Adrenal gland (tissue), 12 donors: Measurements from ENCODE around the gene TOX2. TPM values are rescaled to one million over a fixed set of nuclear protein-coding genes. Genes with fewer than 3 reads are reported as not detected.
A peak's percentile ranks its signal among the peaks of the same experiment; 100 is the strongest.

ENCODE experiments used
- DNase-seq, 7 donors: peaks; one replicate each; pipeline ENCODE4 v3.0.0-alpha.2; 2019 to 2020
- H3K27ac ChIP-seq, 5 donors: fragments of 200-600 bp; sonication (generic) in 4 of 5; 1 replicate in 3 of 5; 2 replicates in 2 of 5; pipeline versions ENCODE4 v1.5.1 to v1.8.0; 2016 to 2020; ENCODE audit warnings: mild to moderate bottlenecking in 1 of 5
- H3K27me3 ChIP-seq: fragments of 200-600 bp; 2 replicates; pipeline ENCODE4 v1.8.0; 2021
- H3K36me3 ChIP-seq, 2 donors: fragments of 200-600 bp; replicated peaks in 1 of 2; 1 replicate in 1 of 2; 2 replicates in 1 of 2; pipeline versions ENCODE4 v1.5.1 to v1.8.0; 2018 to 2022
- H3K4me1 ChIP-seq, 2 donors: fragments of 200-600 bp; replicated peaks in 1 of 2; 1 replicate in 1 of 2; 2 replicates in 1 of 2; pipeline versions ENCODE4 v1.5.1 to v1.8.0; 2018 to 2021
- H3K4me3 ChIP-seq, 4 donors: fragments of 200-600 bp; sonication (generic) in 3 of 4; one replicate each; pipeline ENCODE4 v1.5.1; 2016 to 2018
- H3K9me3 ChIP-seq, 3 donors: fragments of 200-600 bp; sonication (generic) in 1 of 3; replicated peaks in 1 of 3; 1 replicate in 2 of 3; 2 replicates in 1 of 3; pipeline versions ENCODE4 v1.5.1 to v1.8.0; 2016 to 2021
- POLR2A ChIP-seq, 2 donors: fragments of 450-650 bp; IDR thresholded peaks; one replicate each; pipeline ENCODE4 v1.6.1; 2017; ENCODE audit warnings: antibody characterized with exemption in 2 of 2, mild to moderate bottlenecking in 2 of 2, moderate library complexity in 1 of 2
- WGBS, 4 donors: extraction: QIAGEN DNeasy Blood & Tissue Kit in 2 of 4; methylation state at CpG; one replicate each; pipeline versions ENCODE4 v1.1.5 to v1.1.7; 2013 to 2017; 5-methylcytosine and 5-hydroxymethylcytosine counted together
- intact Hi-C, 2 donors: fragments of 100-400 bp; cut with DNase I; formaldehyde crosslinking; loops; one replicate each; pipeline versions ENCODE4 v1.14.1 to v1.15.0; 2022 to 2023
- polyA plus RNA-seq, 3 donors: library from polyadenylated mRNA; stranded (reverse); fragments of 200-250 nt in 2 of 3; fragments of 350-450 nt in 1 of 3; fragmentation: Illumina TruSeq in 1 of 3; extraction: RNeasy Lipid Tissue Mini Kit (QIAGEN cat#74804) in 1 of 3; gene quantifications; one replicate each; pipeline ENCODE4 v1.2.3, GENCODE V29; 2013 to 2014
- total RNA-seq, 9 donors: library from RNA; depleted of rRNA in 4 of 9; stranded (reverse); fragments of >200 nt in 4 of 9; fragments of 120-200 nt in 1 of 9; fragmentation: NEBNext Ultra II Directional in 1 of 9; extraction: Animal tissue kit (Norgen Biotek cat#: 25700) in 1 of 9; gene quantifications; one replicate each; pipeline versions ENCODE4 v1.1.0 to v1.2.4, GENCODE V29; 2013 to 2023
- TF ChIP-seq, protein P1 (sequence below), 6 experiments: fragments of 450-650 bp in 4 of 6; fragments of 200-600 bp in 2 of 6; sonication (generic) in 1 of 6; IDR thresholded peaks; 1 replicate in 5 of 6; 2 replicates in 1 of 6; pipeline versions ENCODE4 v1.5.1 to v1.8.0; 2016 to 2021; ENCODE audit warnings: antibody characterized with exemption in 6 of 6, mild to moderate bottlenecking in 2 of 6, moderate library complexity in 1 of 6
- donor health status: healthy with polysubstance abuse.
- donor health status: Bipolar disorder and iron deficiency.
- donor health status: DM: yes; HTN: yes; CAD: no.
- donor health status: DM: no; HTN: no; CAD: no.
- donor health status: DM: no; HTN: no; CAD: no.
- donor health status: DM: yes; HTN: yes; CAD: no.

TOX2 gene
- total and polyA plus RNA-seq, 12 donors: 0.33 to 7.6 (median 2.8) TPM

DNA sequence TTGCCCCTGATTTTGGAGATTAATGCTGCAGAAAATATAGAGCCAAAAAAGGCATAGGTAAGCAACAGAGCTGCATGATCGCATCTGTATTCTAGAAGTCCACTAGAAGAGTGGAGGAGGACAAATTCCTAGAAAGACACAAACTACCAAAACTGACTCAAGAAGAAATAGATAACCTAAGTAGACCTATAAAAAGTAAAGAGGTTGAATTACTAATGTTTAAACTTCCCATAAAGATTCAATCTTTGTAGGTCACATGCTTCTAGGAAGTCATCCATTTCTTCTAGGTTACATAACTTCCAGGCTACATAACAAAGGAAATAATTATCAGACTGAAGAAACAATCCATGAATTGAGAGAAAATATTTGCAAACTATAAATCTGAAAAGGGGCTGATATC is 187.9 kb downstream of the TOX2 start:
- WGBS, 4 donors: 80 to 92% (median 88%) methylated on average over 1 of the region's 1 CpG
- TF ChIP-seq POLR2A (IDR thresholded peaks at IDR 0.05): no peak
- TF ChIP-seq, protein P1, sequence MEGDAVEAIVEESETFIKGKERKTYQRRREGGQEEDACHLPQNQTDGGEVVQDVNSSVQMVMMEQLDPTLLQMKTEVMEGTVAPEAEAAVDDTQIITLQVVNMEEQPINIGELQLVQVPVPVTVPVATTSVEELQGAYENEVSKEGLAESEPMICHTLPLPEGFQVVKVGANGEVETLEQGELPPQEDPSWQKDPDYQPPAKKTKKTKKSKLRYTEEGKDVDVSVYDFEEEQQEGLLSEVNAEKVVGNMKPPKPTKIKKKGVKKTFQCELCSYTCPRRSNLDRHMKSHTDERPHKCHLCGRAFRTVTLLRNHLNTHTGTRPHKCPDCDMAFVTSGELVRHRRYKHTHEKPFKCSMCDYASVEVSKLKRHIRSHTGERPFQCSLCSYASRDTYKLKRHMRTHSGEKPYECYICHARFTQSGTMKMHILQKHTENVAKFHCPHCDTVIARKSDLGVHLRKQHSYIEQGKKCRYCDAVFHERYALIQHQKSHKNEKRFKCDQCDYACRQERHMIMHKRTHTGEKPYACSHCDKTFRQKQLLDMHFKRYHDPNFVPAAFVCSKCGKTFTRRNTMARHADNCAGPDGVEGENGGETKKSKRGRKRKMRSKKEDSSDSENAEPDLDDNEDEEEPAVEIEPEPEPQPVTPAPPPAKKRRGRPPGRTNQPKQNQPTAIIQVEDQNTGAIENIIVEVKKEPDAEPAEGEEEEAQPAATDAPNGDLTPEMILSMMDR (IDR thresholded peaks at IDR 0.05): no peak
- no peaks in the 10 kb centered on the region for H3K4me1 ChIP-seq
- no peaks in the 10 kb centered on the region for H3K36me3 ChIP-seq
- H3K27ac ChIP-seq: no peak overlapping the region
- no peak for DNase-seq
- no peak overlapping the region for H3K4me3 ChIP-seq
- intact Hi-C loops: no loop called here
- H3K27me3 ChIP-seq: peaks cover 3% of the 10 kb centered on the region
- H3K9me3 ChIP-seq: no peaks in the 10 kb centered on the region

DNA sequence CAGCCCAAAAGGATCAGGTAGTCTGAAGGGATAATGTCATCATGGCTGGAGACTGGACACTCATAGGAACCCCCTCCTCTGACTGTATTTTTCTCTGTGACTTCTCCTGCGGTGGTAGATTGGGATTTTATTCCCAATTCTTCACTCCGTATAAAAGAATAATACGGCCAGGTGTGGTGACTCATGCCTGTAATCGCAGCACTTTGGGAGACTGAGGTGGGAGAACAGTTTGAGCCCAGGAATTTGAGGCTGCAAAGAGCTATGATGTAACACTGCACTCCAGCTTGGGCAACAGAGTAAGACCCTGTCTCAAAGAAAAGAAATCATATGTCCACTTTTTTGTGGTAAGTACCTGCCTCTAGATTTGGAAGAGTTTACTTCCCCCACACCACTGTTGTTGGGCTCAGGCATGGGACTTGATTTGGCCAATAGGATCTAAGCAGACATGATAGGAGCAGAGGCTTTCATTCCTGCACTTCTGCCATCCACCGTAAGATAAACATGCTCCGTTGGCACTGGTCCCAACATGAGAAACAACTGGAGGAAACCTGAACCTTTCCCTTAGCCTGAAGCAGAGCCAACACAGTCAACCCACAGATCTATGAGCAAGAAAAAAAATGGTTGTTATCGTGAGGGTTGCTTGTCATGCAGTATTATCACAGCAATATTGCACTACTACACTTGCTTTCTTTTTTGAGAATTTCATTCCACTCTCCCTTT is 190.3 kb downstream of the TOX2 start:
- Histone ChIP-seq H3K4me1 (no peaks in the 10 kb centered on the region), H3K36me3 (no peaks in the 10 kb centered on the region), H3K4me3 (no peak overlapping the region), H3K9me3 (no peaks in the 10 kb centered on the region), H3K27me3 (peaks cover 3% of the 10 kb centered on the region), H3K27ac (no peak overlapping the region)
- 38 to 51% (median 48%) methylated on average over 7 of the region's 7 CpGs for WGBS, 4 donors
- TF ChIP-seq, protein P1 (IDR thresholded peaks at IDR 0.05): no peak
- no peak for TF ChIP-seq POLR2A (IDR thresholded peaks at IDR 0.05)
- peak in 3 of 7 donors; percentile 30 to 51 (median 38) for DNase-seq
- intact Hi-C loops: no loop called here

DNA sequence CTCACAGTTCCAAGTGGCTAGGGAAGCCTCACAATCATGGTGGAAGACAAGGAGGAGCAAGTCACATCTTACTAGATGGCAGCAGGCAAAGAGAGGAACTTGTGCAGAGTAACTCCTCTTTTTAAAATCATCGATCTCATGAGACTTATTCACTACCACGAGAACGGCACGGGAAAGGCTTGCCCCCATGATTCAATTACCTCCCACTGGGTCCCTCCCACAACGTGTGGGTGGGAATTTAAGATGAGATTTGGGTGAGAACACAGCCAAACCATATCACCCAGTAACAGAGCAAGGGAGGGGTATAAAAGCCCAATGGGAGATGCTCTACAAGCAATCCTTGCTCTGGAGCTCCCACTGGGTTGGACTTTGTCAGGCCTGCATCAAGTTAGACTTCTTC is 192.0 kb downstream of the TOX2 start:
- no peak for DNase-seq
- no peaks in the 10 kb centered on the region for H3K4me1 ChIP-seq
- WGBS, 4 donors: 70 to 80% (median 74%) methylated on average over 5 of the region's 5 CpGs
- peaks cover 3% of the 10 kb centered on the region for H3K27me3 ChIP-seq
- TF ChIP-seq, protein P1 (IDR thresholded peaks at IDR 0.05): no peak
- no peak for TF ChIP-seq POLR2A (IDR thresholded peaks at IDR 0.05)
- H3K36me3 ChIP-seq: no peaks in the 10 kb centered on the region
- H3K9me3 ChIP-seq: no peaks in the 10 kb centered on the region
- no peak overlapping the region for H3K27ac ChIP-seq
- intact Hi-C loops: no loop called here
- H3K4me3 ChIP-seq: no peak overlapping the region

DNA sequence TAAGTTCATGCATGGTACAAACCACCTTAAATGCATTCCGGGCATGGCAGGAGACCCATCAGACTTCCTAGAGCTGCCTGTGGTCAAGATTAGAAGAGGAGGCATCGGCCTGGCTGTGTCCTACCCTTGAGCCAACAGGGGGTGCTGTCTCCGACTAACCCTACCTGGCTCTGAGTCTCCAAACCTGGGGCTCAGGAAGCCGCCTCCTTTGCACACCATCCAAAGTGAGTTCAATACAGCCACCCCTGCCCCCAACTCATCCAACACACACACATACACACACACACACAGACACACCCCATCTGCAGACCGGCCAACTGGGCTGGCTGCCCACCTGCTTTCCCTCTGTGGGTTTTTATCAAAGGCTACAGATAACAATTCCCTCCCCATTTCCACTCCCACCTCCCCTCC is 195.3 kb downstream of the TOX2 start:
- Histone ChIP-seq H3K4me3 (no peak overlapping the region), H3K4me1 (no peaks in the 10 kb centered on the region), H3K27ac (no peak overlapping the region), H3K9me3 (no peaks in the 10 kb centered on the region), H3K27me3 (peaks cover 3% of the 10 kb centered on the region), H3K36me3 (no peaks in the 10 kb centered on the region)
- 44 to 54% (median 50%) methylated on average over 3 to 5 of the region's 5 CpGs for WGBS, 4 donors
- DNase-seq: no peak
- intact Hi-C loops: loop anchor here in 1 of 2 donors (5.0 kb wide), 1 partner anchor 202 kb away; the partner anchor contains the start of gene FITM2
- TF ChIP-seq, protein P1 (IDR thresholded peaks at IDR 0.05): no peak
- TF ChIP-seq POLR2A (IDR thresholded peaks at IDR 0.05): no peak
